Psoas muscle (tissue), 8 donors: ENCODE measurements around the gene GPX5. TPM values are rescaled to one million over a fixed set of nuclear protein-coding genes. Genes with fewer than 3 reads are reported as not detected.
"Not testable (repeated sequence)": the region's sequence is repeated elsewhere in the genome, so short reads cannot be mapped to it uniquely, and the experiment has no call there.

Experiments
- ATAC-seq, 4 donors: fragments of 200-7000 bp; cut with Tn5 transposase; one replicate each; pipeline ENCODE4 v1.9.1; 2020; ENCODE audit warnings: moderate library complexity in 3 of 4, mild to moderate bottlenecking in 2 of 4
- DNase-seq, 2 donors: peaks; one replicate each; pipeline ENCODE4 v3.0.0-alpha.2; 2020
- H3K27ac ChIP-seq: fragments of 200-600 bp; one replicate; pipeline ENCODE4 v1.8.0; 2022
- H3K27me3 ChIP-seq, 3 donors: fragments of 200-600 bp in 1 of 3; one replicate each; pipeline versions ENCODE4 v1.6.1 to v1.8.0; 2013 to 2022; ENCODE audit warnings: low read length in 2 of 3, mild to moderate bottlenecking in 2 of 3, moderate library complexity in 1 of 3; ENCODE audit not compliant: insufficient read depth in 3 of 3
- H3K36me3 ChIP-seq, 2 donors: fragments of 200-600 bp in 1 of 2; one replicate each; pipeline versions ENCODE4 v1.6.1 to v1.8.0; 2013 to 2022; ENCODE audit warnings: low read depth in 1 of 2, mild to moderate bottlenecking in 1 of 2, moderate library complexity in 1 of 2; ENCODE audit not compliant: insufficient read depth in 1 of 2
- H3K4me1 ChIP-seq: fragments of 200-600 bp; one replicate; pipeline ENCODE4 v1.8.0; 2022
- H3K4me3 ChIP-seq: fragments of 200-600 bp; one replicate; pipeline ENCODE4 v1.8.0; 2022; ENCODE audit warnings: mild to moderate bottlenecking
- H3K9me3 ChIP-seq: fragments of 200-600 bp; one replicate; pipeline ENCODE4 v1.8.0; 2022
- WGBS, 3 donors: extraction: QIAGEN DNeasy Blood & Tissue Kit; methylation state at CpG; one replicate each; pipeline versions ENCODE4 v1.1.6 to v1.1.7; 2013; 5-methylcytosine and 5-hydroxymethylcytosine counted together
- intact Hi-C, 2 donors: fragments of 100-400 bp; cut with DNase I; formaldehyde crosslinking; loops; one replicate each; pipeline versions ENCODE4 v1.11.0 to v1.14.2; 2022
- polyA plus RNA-seq, 3 donors: library from polyadenylated mRNA; stranded (reverse); fragments of 200-250 nt; gene quantifications; one replicate each; pipeline ENCODE4 v1.2.3, GENCODE V29; 2013
- total RNA-seq, 4 donors: library from RNA; stranded (reverse); fragmentation: NEBNext Ultra II Directional in 2 of 4; extraction: Animal tissue kit (Norgen Biotek cat#: 25700) in 2 of 4; gene quantifications; one replicate each; pipeline versions ENCODE4 v1.2.1 to v1.2.4, GENCODE V29; 2021 to 2023
- TF ChIP-seq, protein P1 (sequence below): fragments of 200-600 bp; IDR thresholded peaks from one replicate; pipeline ENCODE4 v1.8.0; 2022; ENCODE audit warnings: antibody characterized with exemption
- donor health status: healthy with polysubstance abuse.
- donor health status: DM: no; HTN: no; CAD: no; lungs with moderate emphysema.
- donor health status: Bipolar disorder and iron deficiency.
- donor health status: healthy.
- donor health status: DM: yes; HTN: yes; CAD: no.
- donor health status: DM: no; HTN: no; CAD: no.
- donor health status: DM: no; HTN: no; CAD: no.
- donor health status: DM: yes; HTN: yes; CAD: no.

Gene GPX5
- total and polyA plus RNA-seq, 7 donors = not detected

DNA sequence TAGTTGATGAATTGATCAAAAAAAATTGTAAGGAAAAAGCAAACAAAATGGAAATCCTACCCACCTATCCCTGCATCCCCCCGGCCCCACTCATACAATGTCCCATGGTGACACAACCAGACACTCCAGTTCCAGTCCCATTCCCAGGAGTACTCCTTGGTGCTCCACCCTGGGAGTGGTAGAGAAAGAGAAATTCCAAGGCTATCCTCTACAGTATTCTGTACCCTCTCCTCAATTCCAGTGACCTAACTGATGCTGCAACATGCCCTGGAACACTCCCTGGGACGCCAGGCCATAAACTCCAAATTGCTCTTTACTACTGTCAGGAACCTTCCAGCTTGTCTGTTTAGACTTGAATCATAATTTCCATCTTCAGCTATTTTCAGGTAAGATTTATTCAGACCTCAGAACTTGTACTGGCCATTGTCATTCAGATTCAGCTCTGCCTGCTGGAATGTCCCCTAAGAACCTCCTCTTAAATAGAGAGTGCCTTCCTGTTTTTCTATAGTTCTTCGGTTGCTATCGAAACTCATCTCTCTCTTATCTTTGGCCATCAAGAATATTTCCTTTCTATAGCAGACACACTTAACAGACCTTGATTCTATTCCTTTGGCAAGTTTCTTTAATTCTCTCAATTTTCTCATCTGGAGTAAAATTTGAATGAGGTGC lies 18.7 kb upstream of the GPX5 start:
- Histone ChIP-seq H3K9me3 (no peaks in the 10 kb centered on the region), H3K27me3 (peaks cover 0 to 2% (median 0%) of the 10 kb centered on the region in 3 donors), H3K36me3 (no peaks in the 10 kb centered on the region), H3K4me3 (no peak overlapping the region), H3K27ac (no peak overlapping the region), H3K4me1 (no peaks in the 10 kb centered on the region)
- intact Hi-C loops = no loop called here
- DNase-seq (no peak), ATAC-seq (no peak)
- 55 to 67% (median 62%) methylated on average over 4 of the region's 4 CpGs for whole genome bisulfite sequencing, 3 donors
- TF ChIP-seq, protein P1, sequence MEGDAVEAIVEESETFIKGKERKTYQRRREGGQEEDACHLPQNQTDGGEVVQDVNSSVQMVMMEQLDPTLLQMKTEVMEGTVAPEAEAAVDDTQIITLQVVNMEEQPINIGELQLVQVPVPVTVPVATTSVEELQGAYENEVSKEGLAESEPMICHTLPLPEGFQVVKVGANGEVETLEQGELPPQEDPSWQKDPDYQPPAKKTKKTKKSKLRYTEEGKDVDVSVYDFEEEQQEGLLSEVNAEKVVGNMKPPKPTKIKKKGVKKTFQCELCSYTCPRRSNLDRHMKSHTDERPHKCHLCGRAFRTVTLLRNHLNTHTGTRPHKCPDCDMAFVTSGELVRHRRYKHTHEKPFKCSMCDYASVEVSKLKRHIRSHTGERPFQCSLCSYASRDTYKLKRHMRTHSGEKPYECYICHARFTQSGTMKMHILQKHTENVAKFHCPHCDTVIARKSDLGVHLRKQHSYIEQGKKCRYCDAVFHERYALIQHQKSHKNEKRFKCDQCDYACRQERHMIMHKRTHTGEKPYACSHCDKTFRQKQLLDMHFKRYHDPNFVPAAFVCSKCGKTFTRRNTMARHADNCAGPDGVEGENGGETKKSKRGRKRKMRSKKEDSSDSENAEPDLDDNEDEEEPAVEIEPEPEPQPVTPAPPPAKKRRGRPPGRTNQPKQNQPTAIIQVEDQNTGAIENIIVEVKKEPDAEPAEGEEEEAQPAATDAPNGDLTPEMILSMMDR = no peak

- Histone ChIP-seq H3K4me3 (no peak overlapping the region), H3K27me3 (peaks cover 0 to 3% (median 0%) of the 10 kb centered on the region in 3 donors), H3K36me3 (no peaks in the 10 kb centered on the region), H3K9me3 (no peaks in the 10 kb centered on the region), H3K4me1 (no peaks in the 10 kb centered on the region), H3K27ac (no peak overlapping the region)
- WGBS, 3 donors = 94% methylated on average over 42 to 51 of the region's 51 CpGs
- intact Hi-C loops = no loop called here
- no peak for DNase-seq
- ATAC-seq = no peak
- TF ChIP-seq, protein P1 = no peak
These were observed 13.9 kb upstream of the GPX5 start for GRCh38 chr6:28511628-28512300.

DNA sequence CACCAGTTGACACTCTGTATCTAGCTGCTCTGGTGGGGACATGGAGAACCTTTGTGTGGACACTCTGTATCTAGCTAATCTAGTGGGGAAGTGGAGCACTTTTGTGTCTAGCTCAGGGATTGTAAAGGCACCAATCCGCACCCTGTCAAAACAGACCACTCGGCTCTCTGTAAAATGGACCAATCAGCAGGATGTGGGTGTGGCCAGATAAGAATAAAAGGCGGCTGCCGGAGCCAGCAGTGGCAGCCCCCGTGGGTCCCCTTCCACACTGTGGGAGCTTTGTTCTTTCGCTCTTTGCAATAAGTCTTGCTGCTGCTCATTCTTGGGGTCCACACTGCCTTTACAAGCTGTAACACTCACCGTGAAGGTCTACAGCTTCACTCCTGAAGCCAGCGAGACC lies 13.3 kb upstream of the GPX5 start:
- H3K4me3 ChIP-seq, H3K36me3 ChIP-seq, ATAC-seq, H3K27ac ChIP-seq, intact Hi-C loops, DNase-seq, H3K4me1 ChIP-seq, H3K9me3 ChIP-seq, H3K27me3 ChIP-seq: not testable (repeated sequence)
- WGBS, 3 donors = 82 to 90% (median 87%) methylated on average over 8 of the region's 8 CpGs

DNA sequence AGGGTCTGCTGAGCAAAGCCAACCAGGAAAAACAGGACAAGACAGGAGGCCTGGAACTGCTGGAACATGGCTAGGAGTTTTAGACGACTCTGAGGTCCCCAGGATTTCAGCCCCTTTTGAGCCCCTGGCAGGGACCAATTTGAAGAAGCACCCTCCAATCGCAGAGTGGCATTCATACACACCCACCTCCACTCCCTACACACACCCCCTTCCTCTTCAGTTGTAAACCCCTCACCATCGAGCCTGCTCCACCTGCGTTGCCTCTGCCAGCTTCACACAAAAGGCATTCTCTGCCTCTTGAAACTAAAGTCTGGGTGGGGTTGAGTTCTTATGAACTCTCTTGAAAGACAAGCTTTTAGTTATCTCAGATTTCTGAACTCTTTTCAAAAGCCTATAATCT lies 10.0 kb upstream of the GPX5 start, which contains the start of gene GPX6:
Gene GPX6, minus strand, starts transcription at position 118 of the 400 bp plus-strand sequence. Its CDS starts 50 bp downstream, at position 68.
- Histone ChIP-seq H3K36me3 (no peaks in the 10 kb centered on the region), H3K4me1 (no peaks in the 10 kb centered on the region), H3K9me3 (no peaks in the 10 kb centered on the region), H3K4me3 (no peak within 1 kb of the TSS), H3K27me3 (peaks cover 0 to 9% (median 4%) of the 10 kb centered on the region in 3 donors), H3K27ac (no peak within 1 kb of the TSS)
- WGBS, 3 donors = 18 to 40% (median 26%) methylated on average over 4 of the region's 4 CpGs
- DNase-seq = no peak
- intact Hi-C loops = no loop called here
- no peak for ATAC-seq
- TF ChIP-seq, protein P1 = no peak

DNA sequence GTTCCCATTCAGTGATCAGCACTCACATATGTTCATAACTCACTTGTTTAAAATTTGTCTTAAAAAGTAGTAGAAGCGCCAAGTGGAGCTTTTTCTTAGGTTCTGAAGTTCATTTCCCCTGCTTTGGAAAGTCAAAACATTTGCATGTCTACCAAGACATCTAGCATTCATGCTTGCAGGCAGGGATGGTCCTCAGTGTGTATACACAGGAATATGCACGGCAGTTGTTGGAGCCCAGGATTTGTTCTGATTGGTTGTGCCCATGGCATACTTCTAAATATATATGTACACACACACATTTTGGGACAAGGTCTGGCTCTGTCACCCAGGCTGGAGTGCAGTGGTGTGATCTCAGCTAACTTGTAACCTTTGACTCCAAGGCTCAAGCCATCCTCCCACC lies 7.7 kb upstream of the GPX5 start:
- peaks cover 0 to 9% (median 4%) of the 10 kb centered on the region in 3 donors for H3K27me3 ChIP-seq
- ATAC-seq (no peak), DNase-seq (no peak)
- intact Hi-C loops = no loop called here
- H3K9me3 ChIP-seq = no peaks in the 10 kb centered on the region
- H3K36me3 ChIP-seq = no peaks in the 10 kb centered on the region
- no peaks in the 10 kb centered on the region for H3K4me1 ChIP-seq
- TF ChIP-seq, protein P1 = no peak
- WGBS, 3 donors = 76 to 77% (median 77%) methylated on average over 2 of the region's 2 CpGs
- H3K4me3 ChIP-seq = no peak overlapping the region
- no peak overlapping the region for H3K27ac ChIP-seq
